Activated CD4-positive, CD25-positive, alpha-beta regulatory T cell (primary cell): ENCODE data around the gene PM20D1.
A peak's percentile ranks its signal among the peaks of the same experiment; 100 is the strongest.

Source experiments
- DNase-seq, 4 experiments: peaks; one replicate each; lab custom pipeline; 2025; lab: John Stamatoyannopoulos, UW

PM20D1 gene

DNA sequence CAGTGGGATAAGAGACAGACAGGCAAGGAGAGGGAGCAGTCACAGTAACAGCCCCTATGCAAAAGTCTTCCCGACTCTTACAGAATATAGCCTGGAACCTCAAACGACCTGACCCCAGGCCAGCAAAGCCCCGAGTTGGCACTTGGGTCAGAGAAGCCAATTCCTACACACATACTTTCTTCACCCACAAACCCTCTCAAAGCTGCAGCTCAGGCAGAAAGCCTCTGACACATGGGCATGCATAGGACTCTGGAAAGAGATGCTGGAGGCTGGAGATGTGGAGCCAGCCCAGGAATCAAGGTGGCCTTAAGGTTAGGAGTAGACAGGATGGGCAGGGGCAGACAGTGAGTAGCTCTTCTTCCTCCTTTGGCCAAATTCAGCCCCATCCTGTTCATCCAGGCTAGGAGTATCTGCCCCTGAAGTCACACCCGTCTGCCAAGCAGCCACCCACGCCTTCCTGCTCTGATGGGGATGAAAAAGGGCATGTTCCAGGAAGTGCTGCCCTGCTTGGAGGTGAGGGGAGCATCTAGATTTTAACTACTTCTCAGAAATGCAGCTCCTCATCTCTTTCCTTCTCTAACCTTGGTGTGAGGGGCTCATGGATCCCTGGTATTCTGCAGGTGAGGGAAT, 44.7 kb downstream of the PM20D1 start:
- DNase-seq = no peak

DNA sequence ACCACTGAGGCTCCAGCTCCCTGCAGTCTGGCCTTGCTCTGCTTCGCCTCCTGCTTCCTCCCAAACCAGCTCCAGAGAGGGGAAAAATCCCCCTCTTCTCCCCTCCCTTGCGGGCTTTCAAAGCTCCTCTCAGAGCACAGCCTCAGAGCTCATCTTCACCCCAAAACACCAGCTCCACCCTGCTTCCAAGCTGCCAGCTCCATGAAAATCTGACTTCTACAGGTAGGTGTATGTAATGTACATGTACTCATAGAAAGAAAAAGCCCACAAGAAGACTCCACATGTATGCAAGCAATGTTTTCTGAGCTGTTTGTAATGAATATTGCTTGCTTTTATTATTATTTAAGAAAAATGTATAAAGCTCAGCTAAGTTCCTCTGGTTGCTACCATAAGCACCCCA, 45.3 kb downstream of the PM20D1 start:
- no peak for DNase-seq

GRCh38 chr1:205803986-205804385, 45.9 kb downstream of the PM20D1 start:
- DNase-seq = no peak

GRCh38 chr1:205802060-205802459, 47.9 kb downstream of the PM20D1 start:
- no peak for DNase-seq

DNA sequence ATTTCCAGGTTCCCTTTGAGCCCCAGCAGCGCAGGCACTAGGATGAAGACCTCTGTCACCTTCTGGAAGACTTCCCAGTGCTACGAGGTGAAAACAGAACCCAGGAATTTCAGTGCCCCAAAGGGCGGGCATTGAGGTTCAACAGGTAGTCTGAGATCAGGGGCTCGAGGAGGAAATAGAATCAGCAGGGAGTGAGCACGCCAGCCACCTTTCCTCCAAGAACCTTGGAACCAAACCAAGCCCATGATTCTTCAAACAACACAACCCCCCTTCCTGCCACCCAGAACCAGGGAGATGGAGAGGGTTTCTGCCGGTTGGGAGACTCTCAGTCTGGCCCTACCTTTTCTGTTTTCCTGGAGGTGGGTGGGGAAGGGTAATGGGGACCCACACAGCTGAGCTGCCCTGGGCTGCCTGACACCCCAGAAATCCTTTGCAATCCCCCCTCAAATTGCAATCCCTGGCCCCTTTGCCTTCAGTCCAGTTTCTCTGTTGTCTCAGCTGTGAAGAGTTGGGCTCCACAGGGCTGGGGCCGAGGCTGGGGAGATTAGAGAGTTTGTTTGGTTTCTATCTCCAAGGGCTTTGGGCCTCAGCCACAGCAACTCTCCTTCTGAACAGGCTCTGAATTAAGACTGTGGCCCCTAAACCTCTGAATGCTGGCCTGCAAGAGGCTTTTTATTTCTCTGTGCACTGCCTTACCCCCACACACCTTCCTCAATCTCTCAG, 48.8 kb downstream of the PM20D1 start:
- no peak for DNase-seq

- DNase-seq = no peak
Observed at GRCh38 chr1:205800427-205800826, 49.5 kb downstream of the PM20D1 start.

DNA sequence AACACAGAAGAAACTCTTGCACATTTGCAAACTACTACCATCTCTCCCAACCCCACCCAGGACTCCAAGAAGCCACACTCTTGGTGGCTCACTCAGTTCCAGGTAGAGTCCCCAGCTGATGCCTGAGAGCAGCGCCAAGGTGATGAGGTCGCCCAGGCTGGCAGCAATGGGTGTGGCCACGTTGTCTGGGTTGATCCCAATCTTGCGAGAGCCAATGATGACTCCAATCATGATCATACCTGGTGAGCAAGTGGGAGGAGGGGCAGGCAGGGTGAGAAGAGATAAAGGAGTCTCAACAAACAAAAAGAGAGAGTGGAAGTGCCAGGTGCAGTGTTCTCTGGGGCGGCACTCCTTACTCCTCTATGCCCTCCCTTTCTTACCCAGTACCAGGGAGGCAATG, 51.4 kb downstream of the PM20D1 start:
- no peak for DNase-seq

DNA sequence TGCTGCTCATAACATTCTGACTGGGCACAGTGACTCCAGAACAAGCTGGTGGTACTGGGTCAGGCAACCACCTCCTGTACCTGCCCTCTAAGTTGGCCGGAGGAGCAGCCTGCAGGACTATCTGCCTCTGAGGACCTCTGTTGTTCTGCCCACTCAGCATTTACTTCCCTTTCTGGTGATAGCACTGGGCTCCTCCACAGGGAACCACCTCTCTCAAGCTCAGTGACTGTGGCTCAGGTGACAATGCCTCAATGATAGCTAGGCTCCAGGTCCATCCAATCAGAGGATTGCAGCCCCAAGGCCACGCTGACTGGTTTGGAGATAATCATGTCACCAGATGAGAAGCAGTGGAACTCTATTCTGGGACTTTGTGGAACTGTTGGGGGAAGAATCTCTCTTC, 52.8 kb downstream of the PM20D1 start:
- no peak for DNase-seq

DNA sequence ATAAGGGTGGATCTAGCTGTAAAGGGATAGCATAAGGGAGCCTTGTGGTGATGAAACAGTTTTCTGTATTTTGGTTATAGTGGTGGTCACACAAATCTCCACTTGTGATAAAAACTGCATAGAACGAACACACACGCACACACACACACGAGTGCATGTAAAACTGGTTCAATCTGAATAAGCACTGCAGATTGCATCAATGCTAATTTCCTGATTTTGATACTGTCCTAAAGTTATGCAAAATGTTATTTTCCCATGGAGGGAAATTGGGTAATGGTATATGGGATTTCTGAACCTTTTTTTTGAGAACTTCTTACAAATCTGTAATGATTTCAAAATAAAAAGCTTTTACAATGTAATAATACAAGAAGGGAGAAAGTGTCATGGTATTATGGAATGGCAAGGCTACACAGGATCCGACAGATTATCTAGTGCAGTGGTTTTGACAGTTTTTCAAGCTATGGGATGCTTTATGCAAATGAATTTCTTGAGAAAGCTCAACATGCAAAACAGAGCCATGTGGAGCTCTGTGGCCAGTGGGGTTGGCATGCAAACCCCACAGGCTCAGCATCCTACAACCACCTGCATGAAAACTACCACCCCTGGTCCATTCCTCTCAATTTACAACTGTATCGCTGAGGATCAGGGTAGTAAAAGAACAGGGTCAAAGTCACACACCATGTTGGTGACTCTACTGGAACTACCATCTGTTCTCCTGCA, 55.8 kb downstream of the PM20D1 start:
- no peak for DNase-seq

DNA sequence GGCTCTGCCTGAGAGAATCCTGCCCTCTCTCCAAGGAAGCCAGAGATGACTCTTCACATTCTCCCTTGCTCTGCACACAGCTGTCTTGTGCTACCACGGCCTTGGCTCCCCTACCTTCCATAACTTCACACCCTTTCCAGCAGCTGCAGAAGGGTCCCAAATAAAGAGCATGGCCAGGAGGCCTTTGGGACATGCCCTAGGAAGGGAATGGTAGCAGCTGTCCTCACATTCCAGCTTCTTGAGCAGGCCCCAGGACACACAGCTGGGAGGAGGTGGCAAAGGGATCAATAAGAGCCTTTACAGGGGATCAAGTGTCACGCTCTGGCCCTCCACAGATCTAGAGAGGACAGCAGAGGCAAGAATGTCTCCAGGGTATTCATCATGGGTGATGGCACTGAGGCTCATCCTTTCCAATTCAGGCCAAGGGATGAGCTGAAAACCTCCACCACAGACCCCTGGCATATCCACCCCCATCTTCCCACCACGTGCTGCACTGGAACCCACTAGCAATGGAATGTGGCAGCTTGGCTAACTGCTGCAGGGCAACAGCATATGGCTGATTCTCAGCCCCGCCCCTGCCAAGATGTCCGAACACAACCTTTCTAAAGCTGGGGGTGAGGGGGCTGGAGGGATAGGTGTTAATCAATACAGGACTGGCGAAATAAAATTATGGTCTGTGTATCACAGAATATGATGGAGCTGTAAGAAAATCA, 56.8 kb downstream of the PM20D1 start:
- DNase-seq = no peak

- no peak for DNase-seq
Observed at GRCh38 chr1:205792481-205792881, 57.5 kb downstream of the PM20D1 start.

DNA sequence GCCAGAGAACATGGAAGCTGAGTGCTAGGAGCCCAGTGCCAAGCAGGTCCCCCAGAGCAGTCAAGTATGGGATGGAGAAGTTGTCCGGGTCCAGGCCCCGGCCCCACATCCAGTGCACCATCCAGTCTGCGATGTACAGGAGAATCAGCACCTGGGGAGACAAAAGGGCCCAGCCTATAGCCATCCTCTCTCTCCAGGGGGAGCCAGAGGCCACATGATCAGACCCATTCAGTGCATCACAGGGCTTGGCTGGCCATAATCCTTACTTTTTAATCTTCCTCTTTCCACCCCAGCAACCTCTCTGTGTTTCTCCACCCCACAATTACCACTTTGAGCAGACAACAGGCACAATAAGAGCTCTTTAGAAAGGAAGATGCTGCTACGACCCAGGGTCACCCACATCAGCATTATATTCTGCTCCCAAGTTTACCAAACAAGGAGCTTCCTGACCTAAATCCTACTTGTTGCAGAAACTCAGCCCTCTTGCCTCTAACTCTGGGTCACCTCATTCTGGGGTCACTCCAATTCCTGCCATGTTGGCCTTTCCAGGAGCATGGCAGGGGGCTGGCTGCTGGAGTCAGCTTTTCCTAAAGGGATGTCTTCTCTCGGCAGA, 58.3 kb downstream of the PM20D1 start:
- DNase-seq = peak; percentile 23 to 40 (median 27)

DNA sequence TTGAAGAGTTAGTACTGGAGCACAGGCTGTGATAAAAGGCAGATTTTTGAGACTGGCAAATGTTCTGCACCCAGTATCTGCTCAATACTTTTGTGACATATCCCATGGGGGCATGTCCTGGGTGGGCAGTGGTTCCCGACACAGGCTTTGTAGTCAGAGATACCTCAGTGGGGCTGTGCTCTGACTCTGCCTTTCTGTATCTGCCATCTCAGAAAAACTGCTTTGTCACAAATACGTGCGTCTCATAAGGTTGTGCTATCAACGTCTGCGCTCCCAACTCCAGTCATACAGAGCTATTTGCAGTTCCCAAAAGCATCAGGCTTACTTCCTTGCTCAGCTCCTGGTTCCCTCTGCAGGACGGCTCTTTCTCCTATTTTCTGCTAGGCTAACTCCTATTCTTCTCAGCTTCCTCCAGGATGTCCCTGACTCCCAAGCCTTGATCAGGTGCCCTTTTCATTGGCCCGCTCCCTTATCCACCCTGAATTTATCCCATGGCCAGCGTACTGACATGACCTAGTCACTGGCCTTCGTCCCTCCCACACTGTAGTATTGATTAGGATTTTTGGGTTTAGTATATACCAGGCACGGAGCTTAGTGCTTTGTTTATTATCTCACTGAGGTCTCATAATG, 62.5 kb downstream of the PM20D1 start:
- DNase-seq = no peak

- DNase-seq = no peak
Observed at GRCh38 chr1:205786601-205787000, 63.3 kb downstream of the PM20D1 start.

GRCh38 chr1:205785446-205785845, 64.5 kb downstream of the PM20D1 start:
- no peak for DNase-seq

DNA sequence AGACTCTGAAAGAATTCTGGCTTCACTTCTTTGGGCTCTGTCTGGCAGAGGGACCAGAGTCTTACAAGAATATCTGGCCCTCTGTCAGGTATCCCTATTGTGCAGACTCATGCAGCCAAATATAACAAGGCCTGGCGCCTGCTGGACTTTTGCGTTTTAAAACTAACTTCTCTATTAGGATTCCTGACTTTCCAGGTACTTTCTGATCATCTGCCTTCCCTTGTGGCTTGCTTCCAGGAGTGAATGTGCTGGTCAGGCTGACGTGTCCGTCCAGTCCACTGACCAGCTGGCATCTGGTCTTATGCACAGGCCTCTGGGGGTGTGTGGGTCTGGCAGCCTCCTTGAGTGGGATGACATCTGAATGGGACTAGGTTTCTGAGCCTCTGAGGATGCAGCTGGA, 66.0 kb downstream of the PM20D1 start:
- DNase-seq = no peak

DNA sequence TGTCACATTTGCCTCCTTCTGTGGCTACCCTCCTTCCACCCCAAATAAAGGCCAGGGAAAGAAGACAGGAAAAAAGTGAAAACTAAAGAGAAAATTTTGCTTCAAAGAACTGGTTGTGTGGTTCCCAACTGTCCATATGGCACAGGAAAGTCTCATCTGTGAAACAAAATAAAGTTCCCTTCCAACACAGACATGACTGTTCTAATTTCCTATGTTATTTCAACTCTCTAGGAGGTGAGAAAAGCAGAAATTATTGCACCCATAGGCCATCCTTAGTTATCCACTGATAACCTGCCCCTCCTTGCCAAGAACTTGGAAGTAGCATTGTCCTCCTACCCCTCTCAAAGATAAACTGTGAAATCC, 66.5 kb downstream of the PM20D1 start:
- DNase-seq = no peak

DNA sequence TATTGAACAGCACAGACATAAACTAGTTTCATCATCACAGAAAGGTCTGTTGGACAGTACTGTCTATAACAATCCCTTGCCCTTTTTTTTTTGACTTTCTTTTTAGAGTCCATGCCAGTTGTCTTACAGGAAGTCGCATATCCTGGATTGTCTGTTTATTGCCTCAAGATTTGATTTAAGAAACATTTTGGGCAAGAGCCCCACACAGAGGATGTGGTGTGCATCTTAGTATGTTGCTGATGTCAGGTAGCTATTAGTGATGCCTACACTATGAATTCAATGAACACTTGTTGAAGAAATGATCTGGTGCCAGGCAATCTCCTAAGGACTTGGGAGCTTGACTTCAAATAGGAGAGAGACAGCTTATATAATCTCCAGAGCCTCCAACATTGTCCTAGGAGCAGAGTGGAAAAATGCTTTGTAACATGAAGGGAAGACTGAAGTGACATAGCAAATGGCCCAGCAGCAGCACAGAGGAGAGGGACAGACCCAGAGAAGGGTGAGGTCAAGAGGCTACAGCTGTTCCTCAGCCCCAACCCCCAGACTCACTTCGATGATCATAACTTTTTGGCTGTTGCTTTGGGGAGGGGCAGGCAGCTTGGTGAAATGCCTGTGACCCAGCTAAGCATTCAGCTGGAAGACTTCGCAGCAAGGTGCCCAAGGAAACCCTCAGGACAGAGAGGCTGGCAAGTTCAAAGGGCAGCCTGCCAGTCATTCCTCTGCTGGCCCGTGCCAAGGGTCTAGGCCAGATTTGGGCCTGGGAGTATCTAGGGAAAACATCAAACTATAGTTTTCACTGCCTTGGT, 67.1 kb downstream of the PM20D1 start:
- DNase-seq = no peak

DNA sequence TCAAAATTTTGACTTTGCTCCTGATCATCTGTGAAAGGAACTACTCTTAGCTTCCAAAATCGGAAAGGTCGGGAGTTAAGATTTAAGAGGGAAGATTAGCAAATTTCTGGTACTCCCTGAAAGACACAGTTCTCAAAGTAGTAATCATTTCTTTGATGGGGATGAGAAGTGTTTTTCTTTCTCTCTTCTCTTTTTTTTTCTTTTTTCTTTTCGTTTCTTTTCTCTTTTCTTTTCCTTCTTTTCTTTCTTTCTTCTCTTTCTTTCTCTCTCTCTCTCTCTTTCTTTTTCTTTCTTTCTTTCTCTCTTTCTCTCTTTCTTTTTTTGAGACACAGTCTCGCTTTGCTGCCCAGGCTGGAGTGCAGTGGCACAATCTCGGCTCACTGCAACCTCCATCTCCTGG, 69.6 kb downstream of the PM20D1 start:
- no peak for DNase-seq
